Mesendoderm (in vitro differentiated cells): Measurements from ENCODE around the gene UBAP1L.

Experiments used
- DNase-seq: peaks from one replicate; pipeline ENCODE4 v3.0.0; 2013
- H2AK5ac ChIP-seq: 2 replicates; pipeline ENCODE4 v1.6.1; 2013; ENCODE audit warnings: low read length, inconsistent platforms
- H2BK120ac ChIP-seq: 2 replicates; pipeline ENCODE4 v1.6.1; 2013; ENCODE audit warnings: low read depth, mild to moderate bottlenecking, low read length, moderate library complexity, mixed read lengths
- H2BK15ac ChIP-seq: replicated peaks from 2 replicates; pipeline ENCODE4 v1.6.1; 2013; ENCODE audit warnings: low read depth, mild to moderate bottlenecking, moderate library complexity
- H2BK5ac ChIP-seq: 2 replicates; pipeline ENCODE4 v1.6.1; 2013; ENCODE audit warnings: low read length, inconsistent platforms
- H3K18ac ChIP-seq: 2 replicates; pipeline ENCODE4 v1.6.1; 2013; ENCODE audit warnings: mild to moderate bottlenecking, low read length, mixed read lengths
- H3K23ac ChIP-seq: one replicate; pipeline ENCODE4 v1.6.1; 2013; ENCODE audit warnings: low read length
- H3K27ac ChIP-seq: 2 replicates; pipeline ENCODE4 v1.5.1; 2013; ENCODE audit warnings: low read depth, mild to moderate bottlenecking, inconsistent platforms, low read length, moderate library complexity
- H3K27me3 ChIP-seq: 2 replicates; pipeline ENCODE4 v1.6.1; 2013; ENCODE audit warnings: low read length, control low read depth, mild to moderate bottlenecking, inconsistent platforms; ENCODE audit not compliant: insufficient read depth, poor library complexity
- H3K36me3 ChIP-seq: 2 replicates; pipeline ENCODE4 v1.6.1; 2013; ENCODE audit warnings: low read length, inconsistent platforms; ENCODE audit not compliant: control insufficient read depth, insufficient read depth
- H3K4ac ChIP-seq: one replicate; pipeline ENCODE4 v1.6.1; 2013; ENCODE audit warnings: low read depth, mild to moderate bottlenecking, low read length, moderate library complexity
- H3K4me1 ChIP-seq: 2 replicates; pipeline ENCODE4 v1.6.1; 2013; ENCODE audit warnings: low read depth, low read length, inconsistent platforms; ENCODE audit not compliant: control insufficient read depth
- H3K4me2 ChIP-seq: 2 replicates; pipeline ENCODE4 v1.6.1; 2013; ENCODE audit warnings: low read length
- H3K4me3 ChIP-seq: 2 replicates; pipeline ENCODE4 v1.5.1; 2013; ENCODE audit warnings: mild to moderate bottlenecking, low read length
- H3K56ac ChIP-seq: one replicate; pipeline ENCODE4 v1.6.1; 2013; ENCODE audit warnings: low read length
- H3K79me1 ChIP-seq: 2 replicates; pipeline ENCODE4 v1.6.1; 2013; ENCODE audit warnings: low read length, inconsistent platforms
- H3K79me2 ChIP-seq: 2 replicates; pipeline ENCODE4 v1.6.1; 2013; ENCODE audit warnings: mild to moderate bottlenecking, low read length; ENCODE audit not compliant: control insufficient read depth, insufficient read depth
- H3K9ac ChIP-seq: 2 replicates; pipeline ENCODE4 v1.6.1; 2013; ENCODE audit warnings: low read length, inconsistent platforms
- H4K5ac ChIP-seq: one replicate; pipeline ENCODE4 v1.6.1; 2013; ENCODE audit warnings: low read length
- H4K8ac ChIP-seq: one replicate; pipeline ENCODE4 v1.6.1; 2013; ENCODE audit warnings: low read depth, mild to moderate bottlenecking, control low read depth, low read length, moderate library complexity
- WGBS: extraction: QIAGEN DNeasy Blood & Tissue Kit; methylation state at CpG from one replicate; pipeline ENCODE4 v1.1.7; 2013; ENCODE audit warnings: low lambda C conversion rate, missing lambda C conversion rate; ENCODE audit not compliant: insufficient coverage; ENCODE audit errors: extremely low coverage; 5-methylcytosine and 5-hydroxymethylcytosine counted together

The UBAP1L gene

DNA sequence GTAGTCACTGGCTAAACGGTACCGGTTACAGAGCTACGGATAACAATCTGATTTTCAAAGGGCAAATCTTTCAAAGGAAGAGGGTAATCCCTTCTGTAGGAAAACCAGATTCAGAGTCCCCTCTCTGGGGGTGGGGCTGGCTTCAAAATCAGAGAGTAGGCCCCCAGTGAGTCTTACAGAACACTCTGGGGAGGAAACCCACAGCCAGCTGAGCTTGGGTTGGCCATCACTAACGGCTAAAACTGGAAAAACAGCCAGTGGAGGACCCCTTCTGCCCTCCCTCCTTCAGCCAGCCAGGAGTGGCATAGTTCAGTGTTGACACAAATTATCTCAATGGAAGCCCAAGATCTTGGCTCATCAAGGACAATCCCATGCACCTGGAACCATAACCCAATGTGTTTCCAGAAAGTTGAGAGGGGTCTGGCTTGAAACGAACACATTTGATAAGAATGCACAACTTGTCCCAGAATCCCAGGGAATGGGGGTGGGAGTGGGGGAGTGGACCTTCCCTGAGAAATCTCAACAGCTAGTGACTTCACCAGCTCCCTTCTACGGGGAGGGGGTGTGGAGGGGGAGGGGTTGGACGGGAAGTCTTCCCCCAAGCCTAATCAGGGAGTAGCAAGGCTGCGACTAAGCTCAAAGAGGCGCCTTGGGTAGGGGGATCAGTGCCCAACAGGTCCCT, 48.2 kb downstream of the UBAP1L start:
- Histone ChIP-seq H3K4me1 (peaks cover 14% of the 10 kb centered on the region), H3K18ac (peak overlapping the region; percentile 76), H3K4me3 (peak overlapping the region; percentile 60), H3K4ac (peak overlapping the region; percentile 86), H3K4me2 (peak overlapping the region; percentile 41), H2AK5ac (no peak overlapping the region), H3K27me3 (no peaks in the 10 kb centered on the region), H3K9ac (peak overlapping the region; percentile 86), H3K23ac (no peak overlapping the region), H3K79me1 (peaks cover 3% of the 10 kb centered on the region), H3K56ac (peak overlapping the region; percentile 95), H4K5ac (no peak overlapping the region), H2BK5ac (peak overlapping the region; percentile 39), H2BK15ac (no peak overlapping the region), H4K8ac (no peak overlapping the region), H3K36me3 (no peaks in the 10 kb centered on the region), H2BK120ac (peak overlapping the region; percentile 69), H3K79me2 (no peaks in the 10 kb centered on the region), H3K27ac (peak overlapping the region; percentile 71)
- WGBS, result no CpG with 5 or more reads among the region's 9 CpGs
- peak; percentile 89 for DNase-seq

DNA sequence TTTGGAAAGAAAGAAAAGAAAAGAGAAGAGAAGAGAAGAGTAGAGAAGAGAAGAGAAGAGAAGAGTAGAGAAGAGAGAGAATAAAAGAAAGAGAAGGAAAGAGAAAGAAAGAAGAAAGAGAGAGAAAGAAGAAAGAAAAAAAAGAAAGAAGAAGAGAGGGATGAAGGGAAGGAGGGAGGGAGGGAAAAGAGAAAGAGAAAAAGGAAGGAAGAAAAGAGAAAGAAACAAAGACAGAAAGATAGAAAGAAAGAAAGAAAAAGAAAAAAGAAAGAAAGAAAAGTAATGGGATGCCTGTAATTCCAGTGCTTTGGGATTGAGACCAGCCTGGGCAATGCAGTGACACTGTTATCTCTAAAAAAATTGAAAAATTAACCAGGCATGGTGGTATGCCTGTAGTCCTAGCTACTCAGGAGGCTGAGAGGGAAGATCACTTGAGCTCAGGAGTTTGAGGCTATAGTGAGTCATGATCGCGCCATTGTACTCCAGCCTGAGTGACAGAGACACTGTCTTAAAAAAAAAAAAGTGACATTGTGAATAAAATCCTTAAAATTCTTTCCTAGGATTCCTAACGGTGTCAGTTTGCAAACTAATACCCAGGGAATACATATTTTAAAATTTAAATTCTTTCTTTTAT, 48.9 kb downstream of the UBAP1L start:
- Histone ChIP-seq H3K36me3 (no peaks in the 10 kb centered on the region), H3K4ac (no peak overlapping the region), H3K27me3 (no peaks in the 10 kb centered on the region), H3K23ac (no peak overlapping the region), H2BK120ac (no peak overlapping the region), H3K79me1 (peaks cover 3% of the 10 kb centered on the region), H3K27ac (no peak overlapping the region), H2AK5ac (no peak overlapping the region), H3K9ac (peak overlapping the region; percentile 24), H3K79me2 (no peaks in the 10 kb centered on the region), H3K4me3 (no peak overlapping the region), H4K5ac (no peak overlapping the region), H3K4me1 (peaks cover 14% of the 10 kb centered on the region), H2BK5ac (no peak overlapping the region), H2BK15ac (no peak overlapping the region), H3K4me2 (no peak overlapping the region), H3K56ac (peak overlapping the region; percentile 56), H4K8ac (no peak overlapping the region), H3K18ac (no peak overlapping the region)
- no CpG with 5 or more reads among the region's 3 CpGs for WGBS
- peak; percentile 75 for DNase-seq

DNA sequence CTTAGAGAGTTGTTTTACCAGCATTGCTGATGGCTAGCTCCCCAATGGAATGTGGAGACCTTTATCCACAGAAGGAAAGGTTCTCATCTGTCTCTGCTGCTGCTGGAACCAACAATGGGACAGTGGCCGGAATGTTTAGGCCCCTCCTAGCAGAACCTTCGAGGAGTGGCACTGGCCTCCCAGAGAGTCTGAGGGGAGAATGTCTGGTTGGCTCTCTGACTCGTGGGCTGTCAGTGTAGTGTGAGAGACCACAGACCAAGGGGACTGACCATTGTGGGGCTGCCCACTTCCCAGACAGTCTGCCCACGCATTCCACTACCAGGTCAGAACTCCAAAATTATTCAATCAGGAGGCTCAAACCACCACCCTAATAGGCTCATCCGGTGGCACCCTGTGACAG, 52.3 kb downstream of the UBAP1L start:
- H2BK120ac ChIP-seq, result no peak overlapping the region
- peaks cover 2% of the 10 kb centered on the region for H3K36me3 ChIP-seq
- no peak overlapping the region for H4K5ac ChIP-seq
- H3K79me2 ChIP-seq, result no peaks in the 10 kb centered on the region
- H3K4ac ChIP-seq, result no peak overlapping the region
- no peak for DNase-seq
- H3K23ac ChIP-seq, result no peak overlapping the region
- no peak overlapping the region for H3K4me2 ChIP-seq
- no peak overlapping the region for H2BK5ac ChIP-seq
- no peak overlapping the region for H2AK5ac ChIP-seq
- H3K9ac ChIP-seq, result no peak overlapping the region
- no peak overlapping the region for H2BK15ac ChIP-seq
- peaks cover 3% of the 10 kb centered on the region for H3K79me1 ChIP-seq
- no peak overlapping the region for H3K18ac ChIP-seq
- H4K8ac ChIP-seq, result no peak overlapping the region
- H3K56ac ChIP-seq, result peak overlapping the region; percentile 60
- peaks cover 9% of the 10 kb centered on the region for H3K4me1 ChIP-seq
- H3K27me3 ChIP-seq, result no peaks in the 10 kb centered on the region
- WGBS, result no CpG with 5 or more reads among the region's 5 CpGs
- no peak overlapping the region for H3K27ac ChIP-seq
- no peak overlapping the region for H3K4me3 ChIP-seq

DNA sequence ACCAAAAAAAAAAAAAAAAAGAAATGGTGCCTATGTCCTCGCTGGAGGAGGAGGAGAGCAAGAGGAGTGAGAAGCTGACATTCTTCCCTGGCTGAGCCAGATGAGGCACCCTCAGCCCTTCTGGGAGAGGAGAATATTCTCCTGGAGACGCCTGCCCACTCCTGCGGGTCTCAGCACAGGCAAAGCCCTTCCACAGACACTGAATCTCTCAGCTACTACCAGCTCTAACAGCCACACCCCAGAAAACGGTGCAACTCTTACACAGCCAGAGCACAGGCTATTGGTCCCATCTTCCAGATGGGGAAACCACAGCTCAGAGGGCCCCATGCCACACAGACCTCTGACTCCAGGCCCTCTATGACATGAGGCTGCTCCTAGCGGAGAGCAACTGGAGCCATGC, 52.9 kb downstream of the UBAP1L start:
- no CpG with 5 or more reads among the region's 5 CpGs for WGBS
- Histone ChIP-seq H3K36me3 (peaks cover 2% of the 10 kb centered on the region), H2BK120ac (no peak overlapping the region), H3K9ac (no peak overlapping the region), H2AK5ac (no peak overlapping the region), H3K56ac (no peak overlapping the region), H2BK15ac (no peak overlapping the region), H4K8ac (no peak overlapping the region), H3K18ac (no peak overlapping the region), H4K5ac (no peak overlapping the region), H2BK5ac (no peak overlapping the region), H3K4me1 (peaks cover 9% of the 10 kb centered on the region), H3K4ac (no peak overlapping the region), H3K4me3 (no peak overlapping the region), H3K27ac (no peak overlapping the region), H3K79me1 (peaks cover 3% of the 10 kb centered on the region), H3K27me3 (no peaks in the 10 kb centered on the region), H3K4me2 (no peak overlapping the region), H3K79me2 (no peaks in the 10 kb centered on the region), H3K23ac (no peak overlapping the region)
- DNase-seq, result no peak

DNA sequence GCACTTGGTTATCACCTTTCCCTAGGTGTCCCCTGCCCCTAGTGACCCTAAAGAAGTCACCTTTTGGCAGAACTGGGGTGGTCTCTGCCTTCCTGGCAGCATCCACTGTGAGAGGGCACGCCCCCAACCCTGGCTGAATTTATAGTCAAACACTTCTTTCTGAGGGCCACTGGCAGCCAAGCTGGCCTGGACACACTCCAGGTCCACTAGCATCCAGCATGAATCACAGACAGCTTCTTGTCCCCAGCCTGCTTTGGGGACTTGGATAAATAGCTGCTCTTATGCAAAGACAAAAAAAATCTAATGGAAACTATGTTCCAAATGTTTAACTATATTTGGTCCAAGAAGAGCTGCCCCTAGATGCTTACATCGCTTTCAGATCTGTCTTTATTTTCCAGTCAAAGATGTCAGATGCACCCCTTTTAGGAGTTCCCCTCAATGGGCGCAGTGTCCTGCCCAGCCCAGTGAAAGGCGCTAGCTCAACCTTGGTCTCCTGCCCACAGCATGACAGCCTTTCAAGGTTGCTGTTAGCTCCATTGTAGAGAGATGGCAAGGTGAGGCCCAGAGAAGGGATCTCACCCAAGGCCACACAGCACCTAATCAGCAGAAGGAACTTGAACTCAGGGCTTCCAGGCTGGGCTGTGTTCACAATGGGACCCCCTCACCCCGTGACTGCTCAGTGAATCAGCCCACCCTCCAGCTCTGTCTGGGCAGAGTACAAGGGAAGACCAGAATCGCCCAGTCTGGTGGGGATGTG, 54.2 kb downstream of the UBAP1L start:
- Histone ChIP-seq H3K27ac (no peak overlapping the region), H3K18ac (no peak overlapping the region), H3K4me2 (no peak overlapping the region), H3K56ac (no peak overlapping the region), H2BK15ac (no peak overlapping the region), H3K27me3 (no peaks in the 10 kb centered on the region), H4K8ac (no peak overlapping the region), H3K23ac (no peak overlapping the region), H4K5ac (no peak overlapping the region), H3K4me1 (peaks cover 5% of the 10 kb centered on the region), H3K36me3 (peaks cover 4% of the 10 kb centered on the region), H3K79me2 (no peaks in the 10 kb centered on the region), H3K4me3 (no peak overlapping the region), H2BK120ac (no peak overlapping the region), H2AK5ac (no peak overlapping the region), H3K79me1 (peaks cover 3% of the 10 kb centered on the region), H2BK5ac (no peak overlapping the region), H3K4ac (no peak overlapping the region), H3K9ac (no peak overlapping the region)
- DNase-seq, result no peak
- WGBS, result no CpG with 5 or more reads among the region's 6 CpGs
